HEK293 (cell line): Measurements from ENCODE around the gene CDK9.

ENCODE experiments used
- BCL6B ChIP-seq: fragments of 450-650 bp; formaldehyde crosslinking; IDR thresholded peaks from 2 replicates; pipeline ENCODE4 v1.5.1; 2017; ENCODE audit warnings: missing biosample characterization, missing genetic modification characterization
- CTCF ChIP-seq: fragments of 450-650 bp; formaldehyde crosslinking; IDR thresholded peaks from 2 replicates; pipeline ENCODE4 v1.5.1; 2016; ENCODE audit warnings: missing biosample characterization, missing genetic modification characterization
- GLI2 ChIP-seq: fragments of 450-650 bp; formaldehyde crosslinking; IDR thresholded peaks from 2 replicates; pipeline ENCODE4; 2017; ENCODE audit warnings: missing biosample characterization, missing genetic modification characterization, low read depth, borderline replicate concordance
- GLIS1 ChIP-seq: fragments of 450-650 bp; formaldehyde crosslinking; IDR thresholded peaks from 2 replicates; pipeline ENCODE4 v1.5.1; 2016; ENCODE audit warnings: missing biosample characterization, missing genetic modification characterization
- PATZ1 ChIP-seq: fragments of 450-650 bp; formaldehyde crosslinking; IDR thresholded peaks from 2 replicates; pipeline ENCODE4 v1.5.1; 2016; ENCODE audit warnings: missing biosample characterization, missing genetic modification characterization
- REST ChIP-seq: fragments of 450-650 bp; formaldehyde crosslinking; IDR thresholded peaks from 2 replicates; pipeline ENCODE4 v1.5.1; 2016; ENCODE audit warnings: missing biosample characterization, missing genetic modification characterization
- ZBTB20 ChIP-seq: fragments of 450-650 bp; formaldehyde crosslinking; IDR thresholded peaks from 2 replicates; pipeline ENCODE4 v1.5.1; 2016; ENCODE audit warnings: missing biosample characterization, missing genetic modification characterization
- ZNF132 ChIP-seq: fragments of 450-650 bp; formaldehyde crosslinking; IDR thresholded peaks from 2 replicates; pipeline ENCODE4 v1.5.1; 2017; ENCODE audit warnings: missing biosample characterization, missing genetic modification characterization, borderline replicate concordance
- ZNF24 ChIP-seq: fragments of 450-650 bp; formaldehyde crosslinking; IDR thresholded peaks from 2 replicates; pipeline ENCODE4 v1.5.1; 2016; ENCODE audit warnings: missing biosample characterization, missing genetic modification characterization
- ZNF274 ChIP-seq, 2 experiments: fragments of 200-500 bp in 1 of 2; fragments of 450-650 bp in 1 of 2; sonication (Bioruptor generic) in 1 of 2; formaldehyde crosslinking in 1 of 2; IDR thresholded peaks; 2 replicates each; pipeline versions ENCODE4 v1.5.1 to v1.6.1; 2014 to 2016; ENCODE audit warnings: borderline replicate concordance in 1 of 2, inconsistent platforms in 1 of 2, low read length in 1 of 2, missing biosample characterization in 1 of 2, missing genetic modification characterization in 1 of 2
- ZNF530 ChIP-seq: fragments of 450-650 bp; formaldehyde crosslinking; IDR thresholded peaks from 2 replicates; pipeline ENCODE4 v1.5.1; 2016; ENCODE audit warnings: low read depth, missing biosample characterization, missing genetic modification characterization
- ZNF549 ChIP-seq: fragments of 450-650 bp; IDR thresholded peaks from 2 replicates; pipeline ENCODE4 v1.5.1; 2018; ENCODE audit warnings: missing biosample characterization, missing genetic modification characterization, mild to moderate bottlenecking, inconsistent platforms, moderate library complexity
- ZNF785 ChIP-seq: fragments of 450-650 bp; formaldehyde crosslinking; IDR thresholded peaks from 2 replicates; pipeline ENCODE4 v1.5.1; 2016; ENCODE audit warnings: missing biosample characterization, missing genetic modification characterization

- TF ChIP-seq ZNF530 (tag by site-specific recombination) = no peak
- no peak for TF ChIP-seq CTCF (tag by site-specific recombination)
- TF ChIP-seq PATZ1 (tag by site-specific recombination) = no peak
- no peak for TF ChIP-seq ZNF132
- no peak for TF ChIP-seq BCL6B (tag by site-specific recombination)
- no peak for TF ChIP-seq ZBTB20 (tag by site-specific recombination)
- no peak for TF ChIP-seq GLI2
- no peak for TF ChIP-seq ZNF785 (tag by site-specific recombination)
- no peak for TF ChIP-seq ZNF274 (IDR thresholded peaks at IDR 0.05; ENCODE audit: low read length)
- TF ChIP-seq ZNF274 (tag by site-specific recombination; IDR thresholded peaks at IDR 0.05; ENCODE audit: borderline replicate concordance) = no peak
- no peak for TF ChIP-seq REST
- TF ChIP-seq ZNF24 = no peak
- TF ChIP-seq ZNF549 = no peak
- no peak for TF ChIP-seq GLIS1 (tag by site-specific recombination)
Measured at GRCh38 chr9:127762111-127762676, 23.6 kb upstream of the CDK9 start.
